H1 (cell line): Measurements from ENCODE around the gene INPP5A. TPM values are rescaled to one million over a fixed set of nuclear protein-coding genes. Genes with fewer than 3 reads are reported as not detected.

Experiments used
- CTCF ChIA-PET: fragments of 300-600 bp; sonication (Branson Sonifier 250); formaldehyde crosslinking; loops from one replicate; lab custom pipeline; 2021; ENCODE audit not compliant: partially characterized antibody; lab: Charles Lee
- POLR2A ChIA-PET: fragments of 300-600 bp; sonication (Branson Sonifier 250); formaldehyde crosslinking; loops from one replicate; lab custom pipeline; 2021; ENCODE audit warnings: inconsistent platforms; ENCODE audit not compliant: partially characterized antibody; lab: Charles Lee
- DNase-seq, 2 experiments: peaks; one replicate each; pipeline versions ENCODE4 v3.0.0 to v3.0.0-alpha.2; 2010 to 2022; ENCODE audit warnings: low spot score in 2 of 2, low read depth in 1 of 2, mixed read lengths in 1 of 2
- FAIRE-seq: peaks from 2 replicates; lab custom pipeline; 2011; peaks lifted over from hg19 to GRCh38; lab: Jason Lieb, UNC
- H2AFZ ChIP-seq: 2 replicates; pipeline ENCODE4 v1.8.1; 2012; ENCODE audit warnings: low read length, inconsistent platforms
- H2AK5ac ChIP-seq: 2 replicates; pipeline ENCODE4 v1.6.1; 2013; ENCODE audit warnings: low read depth, low read length
- H2BK120ac ChIP-seq: replicated peaks from 2 replicates; pipeline ENCODE3; 2013; ENCODE audit warnings: low read depth, low read length, inconsistent platforms
- H2BK12ac ChIP-seq: 2 replicates; pipeline ENCODE4 v1.6.1; 2013; ENCODE audit warnings: low read depth, low read length
- H2BK15ac ChIP-seq: 2 replicates; pipeline ENCODE4 v1.6.1; 2013; ENCODE audit warnings: low read length
- H2BK20ac ChIP-seq: 2 replicates; pipeline ENCODE4 v1.6.1; 2013; ENCODE audit warnings: low read length
- H2BK5ac ChIP-seq: 2 replicates; pipeline ENCODE4 v1.6.1; 2013; ENCODE audit warnings: low read depth, low read length
- H3K14ac ChIP-seq: 2 replicates; pipeline ENCODE4 v1.6.1; 2013; ENCODE audit warnings: inconsistent platforms; ENCODE audit not compliant: insufficient read length
- H3K18ac ChIP-seq: 2 replicates; pipeline ENCODE4 v1.6.1; 2013; ENCODE audit warnings: low read length; ENCODE audit errors: extremely low read depth
- H3K23ac ChIP-seq: 2 replicates; pipeline ENCODE4 v1.6.1; 2013; ENCODE audit warnings: inconsistent platforms; ENCODE audit not compliant: insufficient read length
- H3K23me2 ChIP-seq: 2 replicates; pipeline ENCODE4 v1.6.1; 2013; ENCODE audit warnings: low read depth, low read length
- H3K27ac ChIP-seq: 2 replicates; pipeline ENCODE4 v1.6.1; 2011; ENCODE audit warnings: low read depth, low read length, inconsistent platforms
- H3K27me3 ChIP-seq, 4 experiments: replicated peaks in 1 of 4; 1 replicate in 1 of 4; 2 replicates in 3 of 4; pipeline versions ENCODE4 v1.6.1 to v1.8.1; 2011 to 2013; ENCODE audit warnings: low read length in 3 of 4, mild to moderate bottlenecking in 3 of 4, inconsistent platforms in 2 of 4, mixed read lengths in 2 of 4, moderate library complexity in 1 of 4; ENCODE audit not compliant: control insufficient read depth in 3 of 4, insufficient read depth in 3 of 4; ENCODE audit errors: extremely low read depth in 1 of 4
- H3K36me3 ChIP-seq, 4 experiments: 2 replicates each; pipeline versions ENCODE4 v1.6.1 to v1.8.1; 2011 to 2013; ENCODE audit warnings: mild to moderate bottlenecking in 4 of 4, low read length in 3 of 4, moderate library complexity in 2 of 4, control low read depth in 1 of 4, inconsistent platforms in 1 of 4; ENCODE audit not compliant: insufficient read depth in 4 of 4, control insufficient read depth in 2 of 4
- H3K4ac ChIP-seq: replicated peaks from 2 replicates; pipeline ENCODE3; 2013; ENCODE audit warnings: low read length, low read depth, mixed read lengths, inconsistent platforms; ENCODE audit not compliant: insufficient read length
- H3K4me1 ChIP-seq, 4 experiments: replicated peaks in 1 of 4; 1 replicate in 1 of 4; 2 replicates in 3 of 4; pipeline versions ENCODE4 v1.6.1 to v1.8.1; 2011 to 2013; ENCODE audit warnings: low read length in 3 of 4, inconsistent platforms in 2 of 4, mixed read lengths in 1 of 4; ENCODE audit not compliant: insufficient read depth in 4 of 4, control insufficient read depth in 3 of 4
- H3K4me2 ChIP-seq, 2 experiments: 2 replicates each; pipeline versions ENCODE4 v1.6.1 to v1.8.1; 2011 to 2013; ENCODE audit warnings: low read depth in 2 of 2, low read length in 2 of 2, control low read depth in 1 of 2, inconsistent platforms in 1 of 2, mild to moderate bottlenecking in 1 of 2; ENCODE audit not compliant: insufficient read depth in 1 of 2
- H3K4me3 ChIP-seq, 4 experiments: fragments of 200-600, 300-600 bp in 1 of 4; sonication (generic), shearing (Covaris generic), sonication (Bioruptor Twin) in 1 of 4; 2 replicates each; pipeline versions ENCODE4 v1.5.1 to v1.8.1; 2011 to 2016; ENCODE audit warnings: low read length in 4 of 4, low read depth in 3 of 4, control low read depth in 2 of 4, inconsistent platforms in 2 of 4, mild to moderate bottlenecking in 2 of 4, mixed read lengths in 1 of 4, moderate library complexity in 1 of 4; ENCODE audit not compliant: insufficient read depth in 2 of 4; ENCODE audit errors: extremely low read depth in 1 of 4
- H3K56ac ChIP-seq: replicated peaks from 2 replicates; pipeline ENCODE3; 2013; ENCODE audit warnings: low read depth, mild to moderate bottlenecking, mixed read lengths, low read length, inconsistent platforms; ENCODE audit not compliant: insufficient read length
- H3K79me1 ChIP-seq: 2 replicates; pipeline ENCODE4 v1.6.1; 2013; ENCODE audit warnings: low read depth, low read length, control low read depth
- H3K79me2 ChIP-seq, 2 experiments: 2 replicates each; pipeline versions ENCODE4 v1.6.1 to v1.8.1; 2012 to 2013; ENCODE audit warnings: low read length in 2 of 2, mild to moderate bottlenecking in 2 of 2, inconsistent platforms in 1 of 2; ENCODE audit not compliant: insufficient read depth in 2 of 2, control insufficient read depth in 1 of 2
- H3K9ac ChIP-seq, 4 experiments: replicated peaks in 1 of 4; 1 replicate in 1 of 4; 2 replicates in 3 of 4; pipeline versions ENCODE4 v1.6.1 to v1.8.1; 2011 to 2013; ENCODE audit warnings: low read depth in 3 of 4, low read length in 3 of 4, control low read depth in 2 of 4, mild to moderate bottlenecking in 2 of 4, moderate library complexity in 2 of 4, inconsistent platforms in 1 of 4; ENCODE audit errors: extremely low read depth in 1 of 4
- H3K9me3 ChIP-seq, 2 experiments: 2 replicates each; pipeline versions ENCODE4 v1.6.1 to v1.8.1; 2012 to 2013; ENCODE audit warnings: mild to moderate bottlenecking in 2 of 2, moderate library complexity in 2 of 2, control low read depth in 1 of 2, inconsistent platforms in 1 of 2, low read depth in 1 of 2, low read length in 1 of 2, mixed read lengths in 1 of 2; ENCODE audit not compliant: insufficient read depth in 2 of 2
- H4K20me1 ChIP-seq, 2 experiments: replicated peaks in 1 of 2; 2 replicates each; pipeline versions ENCODE3 to v1.8.1; 2011 to 2013; ENCODE audit warnings: inconsistent platforms in 2 of 2, low read length in 2 of 2, mild to moderate bottlenecking in 1 of 2; ENCODE audit not compliant: insufficient read depth in 2 of 2, control insufficient read depth in 1 of 2
- H4K5ac ChIP-seq: 2 replicates; pipeline ENCODE4 v1.6.1; 2013; ENCODE audit warnings: low read length, low read depth, mixed read lengths, inconsistent platforms; ENCODE audit not compliant: insufficient read length
- H4K8ac ChIP-seq: 2 replicates; pipeline ENCODE4 v1.8.0; 2013; ENCODE audit warnings: mild to moderate bottlenecking, moderate library complexity, low read length, inconsistent platforms; ENCODE audit not compliant: insufficient read depth; ENCODE audit errors: extremely low read depth
- H4K91ac ChIP-seq: replicated peaks from 2 replicates; pipeline ENCODE3; 2013; ENCODE audit warnings: low read length, mixed read lengths, inconsistent platforms; ENCODE audit not compliant: insufficient read length
- CEBPB ChIP-seq: IDR thresholded peaks from 2 replicates; pipeline ENCODE4 v1.6.1; 2012; ENCODE audit warnings: low read depth, low read length
- EZH2 ChIP-seq: fragments of 200-600 bp; sonication (generic); IDR thresholded peaks from 2 replicates; pipeline ENCODE4 v1.7.1; 2012; ENCODE audit warnings: low read depth, mild to moderate bottlenecking, moderate library complexity, low read length, inconsistent platforms; ENCODE audit not compliant: severe bottlenecking
- GABPA ChIP-seq: IDR thresholded peaks from 2 replicates; pipeline ENCODE4 v1.6.1; 2011; ENCODE audit warnings: mild to moderate bottlenecking, low read length, moderate library complexity, borderline replicate concordance; ENCODE audit not compliant: insufficient read depth
- GTF2F1 ChIP-seq: IDR thresholded peaks from 2 replicates; pipeline ENCODE4 v1.6.1; 2012; ENCODE audit warnings: low read depth, low read length, improper control_type of control experiment, borderline replicate concordance
- HDAC2 ChIP-seq, 2 experiments: fragments of 300-600 bp in 1 of 2; sonication (generic) in 1 of 2; IDR thresholded peaks; 2 replicates each; pipeline ENCODE4 v1.6.1; 2011 to 2012; ENCODE audit warnings: low read depth in 2 of 2, low read length in 2 of 2, mild to moderate bottlenecking in 2 of 2, moderate library complexity in 2 of 2, borderline replicate concordance in 1 of 2, inconsistent platforms in 1 of 2
- SIN3A ChIP-seq, 2 experiments: IDR thresholded peaks in 1 of 2; conservative IDR thresholded peaks in 1 of 2; 2 replicates each; pipeline ENCODE4 v1.6.1; 2011 to 2012; ENCODE audit warnings: low read length in 2 of 2, improper control_type of control experiment in 1 of 2, low read depth in 1 of 2, mild to moderate bottlenecking in 1 of 2
- TAF1 ChIP-seq: IDR thresholded peaks from 2 replicates; pipeline ENCODE4 v1.6.1; 2011; ENCODE audit warnings: mild to moderate bottlenecking, low read depth, low read length
- WGBS, 2 experiments: shearing (Covaris generic) in 1 of 2; methylation state at CpG; one replicate each; pipeline versions ENCODE4 v1.1.6 to v1.1.7; 2013 to 2015; ENCODE audit warnings: low lambda C conversion rate in 2 of 2, mixed read lengths in 2 of 2, inconsistent platforms in 1 of 2, low coverage in 1 of 2, missing lambda C conversion rate in 1 of 2; ENCODE audit not compliant: insufficient replicate concordance in 2 of 2, insufficient coverage in 1 of 2, insufficient read length in 1 of 2; ENCODE audit errors: extremely low coverage in 1 of 2, missing lambda C conversion rate in 1 of 2; 5-methylcytosine and 5-hydroxymethylcytosine counted together
- polyA plus RNA-seq, 7 experiments: library from polyadenylated mRNA; depleted of rRNA in 3 of 7; stranded (reverse) in 5 of 7; unstranded in 2 of 7; fragments of >200 nt in 5 of 7; fragments of 200-250 nt in 2 of 7; gene quantifications; 1 replicate in 5 of 7; 2 replicates in 1 of 7; 4 replicates in 1 of 7; pipeline versions ENCODE4 v1.2.1 to v1.2.3, GENCODE V29; 2011 to 2013; ENCODE audit warnings: missing spikeins in 2 of 7, mixed read lengths in 2 of 7
- total RNA-seq: library from RNA; stranded (reverse); fragmentation: NEBNext Ultra II Directional; extraction: Animal tissue kit (Norgen Biotek cat#: 25700); gene quantifications from 2 replicates; pipeline ENCODE4 v1.2.1, GENCODE V29; 2021

INPP5A gene
- total and polyA plus RNA-seq, 2 of the 8 experiments (the other 6 are each of a cell fraction or from before 2014, with no cell fraction given): 19.7 to 27.5 TPM

- Histone ChIP-seq H3K79me1 (peaks cover 4% of the 10 kb centered on the region; the same call in 1 of the 2 replicates), H2BK12ac (no peak overlapping the region), H3K36me3 (no peaks in the 10 kb centered on the region), H3K4me3 (no peak overlapping the region), H3K23me2 (no peaks in the 10 kb centered on the region), H4K5ac (no peak overlapping the region), H4K8ac (no peak overlapping the region), H3K23ac (no peak overlapping the region), H3K9me3 (peaks cover 0 to 12% of the 10 kb centered on the region in 2 experiments; a peak in 1 of 4 replicates), H4K91ac (no peak overlapping the region), H2BK20ac (no peak overlapping the region), H3K18ac (no peak overlapping the region), H2BK120ac (no peak overlapping the region), H3K14ac (no peak overlapping the region), H3K27me3 (no peaks in the 10 kb centered on the region), H2BK15ac (no peak overlapping the region), H3K27ac (no peak overlapping the region), H3K56ac (no peak overlapping the region), H2AFZ (no peak overlapping the region), H3K4me1 (no peaks in the 10 kb centered on the region), H3K4me2 (no peak overlapping the region), H3K4ac (no peak overlapping the region), H2AK5ac (no peak overlapping the region), H4K20me1 (no peaks in the 10 kb centered on the region), H3K9ac (no peak overlapping the region), H2BK5ac (no peak overlapping the region), H3K79me2 (no peaks in the 10 kb centered on the region; a peak in 1 of 4 replicates)
- ChIA-PET POLR2A (no interaction called here), CTCF (no interaction called here)
- no peak for TF ChIP-seq GABPA
- TF ChIP-seq GTF2F1: no peak
- TF ChIP-seq EZH2: no peak
- no peak for TF ChIP-seq HDAC2 (IDR thresholded peaks at IDR 0.05; ENCODE audit: borderline replicate concordance in 1 of 2, low read depth in 2 of 2, low read length in 2 of 2)
- TF ChIP-seq SIN3A (conservative IDR thresholded peaks at IDR 0.05 in 1 of 2, IDR thresholded peaks at IDR 0.05 in 1 of 2; ENCODE audit: low read depth in 1 of 2, low read length in 2 of 2): no peak
- TF ChIP-seq CEBPB: no peak
- no peak for TF ChIP-seq TAF1
- FAIRE-seq: no peak
- DNase-seq: no peak
- WGBS, 2 experiments: 95% methylated on average over 3 of the region's 3 CpGs; no CpG with 5 or more reads in 1 of the 2 experiments
These were observed 142.1 kb downstream of the INPP5A start for GRCh38 chr10:132679640-132680039.
